Smooth muscle cell (in vitro differentiated cells): Measurements from ENCODE around the gene HOXD8. TPM values are rescaled to one million over a fixed set of nuclear protein-coding genes. Genes with fewer than 3 reads are reported as not detected.

ENCODE experiments used
- DNase-seq: peaks from one replicate; lab custom pipeline; 2025; ENCODE audit not compliant: unreplicated experiment; lab: John Stamatoyannopoulos, UW
- H2AFZ ChIP-seq: fragments of 200-600 bp; sonication (generic); 2 replicates; pipeline ENCODE4 v1.6.0; 2016; ENCODE audit warnings: antibody characterized with exemption, low read depth, mild to moderate bottlenecking
- H3F3A ChIP-seq: fragments of 200-600 bp; sonication (generic); 2 replicates; pipeline ENCODE4 v1.6.0; 2017; ENCODE audit warnings: antibody characterized with exemption, low read depth
- H3K27ac ChIP-seq: fragments of 200-600 bp; sonication (generic); 2 replicates; pipeline ENCODE4 v1.5.1; 2016; ENCODE audit warnings: low read depth, mild to moderate bottlenecking
- H3K27me3 ChIP-seq: fragments of 200-600 bp; sonication (generic); 2 replicates; pipeline ENCODE4 v1.6.1; 2016; ENCODE audit warnings: low read depth, mild to moderate bottlenecking
- H3K36me3 ChIP-seq: fragments of 200-600 bp; sonication (generic); 2 replicates; pipeline ENCODE4 v1.5.1; 2016; ENCODE audit warnings: low read depth
- H3K4me1 ChIP-seq: fragments of 200-600 bp; sonication (generic); 2 replicates; pipeline ENCODE4 v1.5.1; 2016; ENCODE audit warnings: low read depth
- H3K4me2 ChIP-seq: fragments of 200-600 bp; sonication (generic); 2 replicates; pipeline ENCODE4 v1.6.0; 2016; ENCODE audit warnings: mild to moderate bottlenecking
- H3K4me3 ChIP-seq: fragments of 200-600 bp; sonication (generic); 2 replicates; pipeline ENCODE4 v1.5.1; 2016; ENCODE audit warnings: mild to moderate bottlenecking
- H3K79me2 ChIP-seq: fragments of 200-600 bp; sonication (generic); 2 replicates; pipeline ENCODE4 v1.6.0; 2016; ENCODE audit warnings: low read depth, mild to moderate bottlenecking
- H3K9ac ChIP-seq: fragments of 200-600 bp; sonication (generic); 2 replicates; pipeline ENCODE4 v1.6.0; 2016; ENCODE audit warnings: low read depth
- H3K9me3 ChIP-seq: fragments of 200-600 bp; sonication (generic); replicated peaks from 2 replicates; pipeline ENCODE4 v1.5.1; 2016; ENCODE audit warnings: low read depth
- H4K20me1 ChIP-seq: fragments of 200-600 bp; sonication (generic); 2 replicates; pipeline ENCODE4 v1.6.0; 2016; ENCODE audit warnings: low read depth
- WGBS: methylation state at CpG from one replicate; pipeline ENCODE4 v1.1.7; 2016; ENCODE audit warnings: low lambda C conversion rate; 5-methylcytosine and 5-hydroxymethylcytosine counted together
- polyA plus RNA-seq: library from polyadenylated mRNA; unstranded; fragments of >200 nt; fragmentation: Nextera tagmentation; extraction: Ambion mirVana; gene quantifications from 2 replicates; pipeline ENCODE4 v1.2.1, GENCODE V29; 2016
- total RNA-seq: library from RNA; depleted of rRNA; stranded (reverse); fragments of >200 nt; gene quantifications from 2 replicates; pipeline ENCODE4 v1.2.3, GENCODE V29; 2014
- TF ChIP-seq, protein P1 (sequence below): fragments of 200-600 bp; sonication (generic); IDR thresholded peaks from 2 replicates; pipeline ENCODE4 v1.5.1; 2017; ENCODE audit warnings: borderline replicate concordance, mild to moderate bottlenecking, antibody characterized with exemption; ENCODE audit not compliant: insufficient read depth, poor library complexity, severe bottlenecking

HOXD8 gene
- total and polyA plus RNA-seq, 2 experiments from 2014 or later, result 0.13 TPM; not detected in 1

DNA sequence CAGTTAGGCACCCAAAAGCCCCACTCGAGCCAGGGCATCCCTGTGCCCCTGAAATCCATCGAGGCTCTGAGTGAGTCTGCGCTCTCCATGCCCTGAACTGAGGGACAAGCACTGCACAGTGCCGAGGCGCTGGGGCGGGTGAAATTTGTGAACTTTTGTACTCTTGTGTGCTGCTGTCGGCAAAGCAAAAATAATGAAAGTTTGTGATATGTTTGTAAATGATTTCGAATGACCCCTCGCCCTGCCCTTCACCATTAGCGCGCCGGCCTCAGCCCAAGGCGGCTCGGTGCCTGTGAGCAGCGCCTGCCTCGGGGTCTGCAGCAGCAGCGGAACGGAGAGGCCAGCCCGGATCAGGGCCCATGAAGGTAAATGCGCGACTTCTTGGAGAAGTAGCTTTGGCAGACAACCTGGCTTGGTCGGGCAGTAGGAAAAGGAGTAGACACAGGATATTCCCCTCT lies 20.0 kb downstream of the HOXD8 start:
- no peak overlapping the region for H2AFZ ChIP-seq
- H3K4me1 ChIP-seq, result no peaks in the 10 kb centered on the region
- H3K9ac ChIP-seq, result no peak overlapping the region
- no peaks in the 10 kb centered on the region for H3F3A ChIP-seq
- H3K9me3 ChIP-seq, result no peaks in the 10 kb centered on the region
- no peaks in the 10 kb centered on the region for H3K36me3 ChIP-seq
- DNase-seq, result no peak
- no peak overlapping the region for H3K27ac ChIP-seq
- peaks cover 100% of the 10 kb centered on the region for H3K27me3 ChIP-seq
- H3K4me3 ChIP-seq, result no peak overlapping the region
- 17% methylated on average over 22 of the region's 22 CpGs for WGBS
- H4K20me1 ChIP-seq, result no peaks in the 10 kb centered on the region
- H3K4me2 ChIP-seq, result no peak overlapping the region
- H3K79me2 ChIP-seq, result no peaks in the 10 kb centered on the region
- TF ChIP-seq, protein P1, sequence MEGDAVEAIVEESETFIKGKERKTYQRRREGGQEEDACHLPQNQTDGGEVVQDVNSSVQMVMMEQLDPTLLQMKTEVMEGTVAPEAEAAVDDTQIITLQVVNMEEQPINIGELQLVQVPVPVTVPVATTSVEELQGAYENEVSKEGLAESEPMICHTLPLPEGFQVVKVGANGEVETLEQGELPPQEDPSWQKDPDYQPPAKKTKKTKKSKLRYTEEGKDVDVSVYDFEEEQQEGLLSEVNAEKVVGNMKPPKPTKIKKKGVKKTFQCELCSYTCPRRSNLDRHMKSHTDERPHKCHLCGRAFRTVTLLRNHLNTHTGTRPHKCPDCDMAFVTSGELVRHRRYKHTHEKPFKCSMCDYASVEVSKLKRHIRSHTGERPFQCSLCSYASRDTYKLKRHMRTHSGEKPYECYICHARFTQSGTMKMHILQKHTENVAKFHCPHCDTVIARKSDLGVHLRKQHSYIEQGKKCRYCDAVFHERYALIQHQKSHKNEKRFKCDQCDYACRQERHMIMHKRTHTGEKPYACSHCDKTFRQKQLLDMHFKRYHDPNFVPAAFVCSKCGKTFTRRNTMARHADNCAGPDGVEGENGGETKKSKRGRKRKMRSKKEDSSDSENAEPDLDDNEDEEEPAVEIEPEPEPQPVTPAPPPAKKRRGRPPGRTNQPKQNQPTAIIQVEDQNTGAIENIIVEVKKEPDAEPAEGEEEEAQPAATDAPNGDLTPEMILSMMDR, result no peak

DNA sequence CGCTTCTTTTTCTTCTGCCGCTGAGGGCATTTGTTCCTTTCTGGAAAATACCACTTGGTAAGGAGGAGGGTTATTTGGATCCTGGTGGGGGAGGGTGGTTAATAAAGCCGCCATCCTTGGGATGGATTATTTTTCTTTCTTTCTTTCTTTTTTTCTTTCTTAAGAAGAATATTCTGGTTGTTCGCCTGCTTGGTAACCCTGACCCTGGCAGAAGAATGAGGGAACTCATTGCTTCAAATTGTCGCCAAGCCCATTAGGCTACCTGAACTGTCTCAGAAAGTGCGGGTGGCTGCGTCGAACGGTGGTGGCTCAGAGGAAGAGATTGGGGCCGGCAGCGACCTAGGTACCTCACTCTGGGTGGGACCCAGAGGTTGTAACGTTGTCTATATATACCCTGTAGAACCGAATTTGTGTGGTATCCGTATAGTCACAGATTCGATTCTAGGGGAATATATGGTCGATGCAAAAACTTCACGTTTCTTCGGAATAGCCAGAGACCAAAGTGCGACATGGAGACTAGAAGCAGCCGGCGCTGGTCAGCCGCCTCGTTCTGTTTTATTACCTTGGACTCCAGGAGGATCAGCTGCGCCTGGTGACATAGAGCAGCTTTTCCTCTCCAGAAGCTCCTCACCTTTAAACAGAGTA lies 20.6 kb downstream of the HOXD8 start:
- Histone ChIP-seq H2AFZ (no peak overlapping the region), H3F3A (no peaks in the 10 kb centered on the region), H3K4me2 (no peak overlapping the region), H3K79me2 (no peaks in the 10 kb centered on the region), H3K27me3 (peaks cover 100% of the 10 kb centered on the region), H3K9me3 (no peaks in the 10 kb centered on the region), H3K36me3 (no peaks in the 10 kb centered on the region), H3K27ac (no peak overlapping the region), H3K9ac (no peak overlapping the region), H3K4me1 (no peaks in the 10 kb centered on the region), H4K20me1 (no peaks in the 10 kb centered on the region), H3K4me3 (no peak overlapping the region)
- TF ChIP-seq, protein P1, result no peak
- WGBS, result 20% methylated on average over 24 of the region's 24 CpGs
- DNase-seq, result no peak

DNA sequence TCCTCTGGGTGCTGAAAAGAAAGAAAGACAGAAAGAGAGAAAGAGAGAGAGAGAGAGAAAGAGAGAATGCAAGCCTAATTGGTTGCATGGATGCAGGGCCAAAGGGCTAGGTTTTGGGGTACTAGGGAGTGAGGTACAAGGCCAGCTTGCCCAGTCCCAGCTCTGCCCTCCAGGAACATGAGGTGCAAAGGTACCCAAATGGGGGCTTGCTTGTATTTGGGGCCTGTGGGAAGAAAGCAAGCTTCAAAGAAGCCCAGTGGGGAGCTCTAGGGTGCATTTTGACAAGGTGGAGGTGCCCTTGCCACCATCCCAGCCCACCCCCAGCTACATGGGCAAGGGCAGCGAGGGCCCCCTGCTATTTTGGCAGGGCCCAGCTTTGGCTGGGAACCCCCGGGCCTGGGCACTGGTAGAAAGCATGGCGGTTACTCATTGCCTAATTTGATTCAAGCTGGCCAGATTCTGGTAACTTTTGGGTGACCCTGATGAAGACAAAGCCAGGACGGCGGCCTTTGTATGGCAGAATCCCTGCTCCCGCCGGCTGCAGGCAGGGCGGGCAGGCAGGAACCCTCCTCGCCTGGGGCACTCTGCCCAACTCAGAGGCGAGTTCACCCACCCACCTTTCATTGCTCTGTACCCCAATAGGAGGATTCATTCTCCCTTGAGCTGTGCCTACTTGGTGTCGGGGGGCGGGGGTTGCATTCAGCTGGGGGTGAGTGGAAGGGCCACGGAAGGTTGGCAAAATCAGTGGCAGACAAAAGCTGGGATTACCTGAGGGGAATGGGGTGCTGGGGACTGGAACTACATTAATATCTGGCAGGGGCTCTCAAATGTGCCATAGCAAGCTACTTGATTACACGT lies 21.3 kb downstream of the HOXD8 start:
- H3K79me2 ChIP-seq, result no peaks in the 10 kb centered on the region
- peaks cover 100% of the 10 kb centered on the region for H3K27me3 ChIP-seq
- 31% methylated on average over 14 of the region's 14 CpGs for WGBS
- no peaks in the 10 kb centered on the region for H3K9me3 ChIP-seq
- H3K4me2 ChIP-seq, result no peak overlapping the region
- H4K20me1 ChIP-seq, result no peaks in the 10 kb centered on the region
- TF ChIP-seq, protein P1, result no peak
- no peaks in the 10 kb centered on the region for H3K4me1 ChIP-seq
- no peak for DNase-seq
- no peak overlapping the region for H2AFZ ChIP-seq
- H3F3A ChIP-seq, result no peaks in the 10 kb centered on the region
- H3K4me3 ChIP-seq, result no peak overlapping the region
- no peaks in the 10 kb centered on the region for H3K36me3 ChIP-seq
- H3K27ac ChIP-seq, result no peak overlapping the region
- no peak overlapping the region for H3K9ac ChIP-seq
